ENCODE measurements around the gene IGF2BP2.

DNA sequence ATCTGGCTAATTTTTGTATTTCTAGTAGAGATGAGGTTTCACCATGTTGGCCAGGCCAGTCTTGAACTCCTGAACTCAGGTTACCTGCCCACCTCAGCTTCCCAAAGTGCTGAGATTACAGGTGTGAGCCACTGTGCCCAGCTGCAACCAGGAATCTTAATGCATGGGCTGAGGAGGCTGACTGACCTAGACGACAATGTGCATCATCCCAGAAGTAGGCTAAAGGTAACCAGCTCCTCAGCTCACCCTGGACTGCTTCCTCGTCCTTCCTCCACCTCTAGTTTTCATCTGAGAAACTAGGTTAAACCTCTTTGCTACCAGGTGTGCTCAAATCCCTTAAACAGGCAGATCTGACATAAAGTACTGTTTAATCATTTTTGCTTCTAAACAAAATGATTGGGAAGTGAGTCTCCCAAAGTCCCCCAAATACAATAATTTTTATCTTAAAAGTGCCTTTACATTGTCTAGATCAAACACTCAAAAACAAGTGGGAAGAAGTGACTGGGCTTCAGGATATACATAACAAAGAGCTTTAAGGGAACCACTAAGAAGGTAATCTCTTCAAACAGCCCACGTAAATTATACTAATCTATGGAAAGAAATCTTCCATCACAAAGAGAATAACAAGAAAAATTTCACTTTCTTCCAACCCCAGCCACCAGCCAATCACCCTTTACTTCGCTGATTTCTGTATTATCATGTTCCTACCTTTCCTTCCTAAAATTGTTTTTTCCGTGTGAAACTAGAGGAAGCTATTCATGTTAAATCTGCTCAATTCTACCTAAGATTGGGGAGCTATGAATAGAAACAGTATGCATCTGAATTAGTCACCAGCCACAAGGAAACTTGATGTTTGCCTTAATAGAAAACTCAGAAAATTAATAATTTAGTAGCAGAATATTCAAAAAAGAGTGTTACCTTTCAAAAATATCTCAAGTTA lies 34.7 kb downstream of the IGF2BP2 start:
- TF ChIP-seq, protein P1, sequence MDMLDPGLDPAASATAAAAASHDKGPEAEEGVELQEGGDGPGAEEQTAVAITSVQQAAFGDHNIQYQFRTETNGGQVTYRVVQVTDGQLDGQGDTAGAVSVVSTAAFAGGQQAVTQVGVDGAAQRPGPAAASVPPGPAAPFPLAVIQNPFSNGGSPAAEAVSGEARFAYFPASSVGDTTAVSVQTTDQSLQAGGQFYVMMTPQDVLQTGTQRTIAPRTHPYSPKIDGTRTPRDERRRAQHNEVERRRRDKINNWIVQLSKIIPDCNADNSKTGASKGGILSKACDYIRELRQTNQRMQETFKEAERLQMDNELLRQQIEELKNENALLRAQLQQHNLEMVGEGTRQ (CRISPR knock-in tag; IDR thresholded peaks at IDR 0.05), result no peak
- TF ChIP-seq CEBPB (tag; IDR thresholded peaks at IDR 0.05), result no peak
- TF ChIP-seq, protein P2, sequence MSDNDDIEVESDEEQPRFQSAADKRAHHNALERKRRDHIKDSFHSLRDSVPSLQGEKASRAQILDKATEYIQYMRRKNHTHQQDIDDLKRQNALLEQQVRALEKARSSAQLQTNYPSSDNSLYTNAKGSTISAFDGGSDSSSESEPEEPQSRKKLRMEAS (CRISPR knock-in tag; IDR thresholded peaks at IDR 0.05), result no peak
- no peak for TF ChIP-seq KDM2B (CRISPR knock-in tag; IDR thresholded peaks at IDR 0.05)
- no peak for TF ChIP-seq RAD21 (CRISPR knock-in tag; conservative IDR thresholded peaks at IDR 0.05 in 1 of 2, IDR thresholded peaks at IDR 0.05 in 1 of 2)
- TF ChIP-seq HIVEP1 (CRISPR knock-in tag; IDR thresholded peaks at IDR 0.05), result no peak
- TF ChIP-seq, protein P3, sequence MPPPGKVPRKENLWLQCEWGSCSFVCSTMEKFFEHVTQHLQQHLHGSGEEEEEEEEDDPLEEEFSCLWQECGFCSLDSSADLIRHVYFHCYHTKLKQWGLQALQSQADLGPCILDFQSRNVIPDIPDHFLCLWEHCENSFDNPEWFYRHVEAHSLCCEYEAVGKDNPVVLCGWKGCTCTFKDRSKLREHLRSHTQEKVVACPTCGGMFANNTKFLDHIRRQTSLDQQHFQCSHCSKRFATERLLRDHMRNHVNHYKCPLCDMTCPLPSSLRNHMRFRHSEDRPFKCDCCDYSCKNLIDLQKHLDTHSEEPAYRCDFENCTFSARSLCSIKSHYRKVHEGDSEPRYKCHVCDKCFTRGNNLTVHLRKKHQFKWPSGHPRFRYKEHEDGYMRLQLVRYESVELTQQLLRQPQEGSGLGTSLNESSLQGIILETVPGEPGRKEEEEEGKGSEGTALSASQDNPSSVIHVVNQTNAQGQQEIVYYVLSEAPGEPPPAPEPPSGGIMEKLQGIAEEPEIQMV (tag; conservative IDR thresholded peaks at IDR 0.05; ENCODE audit: low read depth), result no peak
- TF ChIP-seq, protein P4, sequence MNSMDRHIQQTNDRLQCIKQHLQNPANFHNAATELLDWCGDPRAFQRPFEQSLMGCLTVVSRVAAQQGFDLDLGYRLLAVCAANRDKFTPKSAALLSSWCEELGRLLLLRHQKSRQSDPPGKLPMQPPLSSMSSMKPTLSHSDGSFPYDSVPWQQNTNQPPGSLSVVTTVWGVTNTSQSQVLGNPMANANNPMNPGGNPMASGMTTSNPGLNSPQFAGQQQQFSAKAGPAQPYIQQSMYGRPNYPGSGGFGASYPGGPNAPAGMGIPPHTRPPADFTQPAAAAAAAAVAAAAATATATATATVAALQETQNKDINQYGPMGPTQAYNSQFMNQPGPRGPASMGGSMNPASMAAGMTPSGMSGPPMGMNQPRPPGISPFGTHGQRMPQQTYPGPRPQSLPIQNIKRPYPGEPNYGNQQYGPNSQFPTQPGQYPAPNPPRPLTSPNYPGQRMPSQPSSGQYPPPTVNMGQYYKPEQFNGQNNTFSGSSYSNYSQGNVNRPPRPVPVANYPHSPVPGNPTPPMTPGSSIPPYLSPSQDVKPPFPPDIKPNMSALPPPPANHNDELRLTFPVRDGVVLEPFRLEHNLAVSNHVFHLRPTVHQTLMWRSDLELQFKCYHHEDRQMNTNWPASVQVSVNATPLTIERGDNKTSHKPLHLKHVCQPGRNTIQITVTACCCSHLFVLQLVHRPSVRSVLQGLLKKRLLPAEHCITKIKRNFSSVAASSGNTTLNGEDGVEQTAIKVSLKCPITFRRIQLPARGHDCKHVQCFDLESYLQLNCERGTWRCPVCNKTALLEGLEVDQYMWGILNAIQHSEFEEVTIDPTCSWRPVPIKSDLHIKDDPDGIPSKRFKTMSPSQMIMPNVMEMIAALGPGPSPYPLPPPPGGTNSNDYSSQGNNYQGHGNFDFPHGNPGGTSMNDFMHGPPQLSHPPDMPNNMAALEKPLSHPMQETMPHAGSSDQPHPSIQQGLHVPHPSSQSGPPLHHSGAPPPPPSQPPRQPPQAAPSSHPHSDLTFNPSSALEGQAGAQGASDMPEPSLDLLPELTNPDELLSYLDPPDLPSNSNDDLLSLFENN (IDR thresholded peaks at IDR 0.05; ENCODE audit: low read depth in 2 of 2, low read length in 2 of 2), result no peak
- no peak for TF ChIP-seq ZNF274 (IDR thresholded peaks at IDR 0.05; ENCODE audit: borderline replicate concordance, low read depth, low read length)
